Muscle layer of colon (tissue), 2 donors: ENCODE data around the gene DEFB128.

Source experiments
- H3K27ac ChIP-seq: one replicate; pipeline ENCODE4 v1.7.0; 2013; ENCODE audit warnings: low read depth, mild to moderate bottlenecking, low read length, moderate library complexity
- H3K27me3 ChIP-seq, 2 donors: one replicate each; pipeline ENCODE4 v1.7.0; 2013; ENCODE audit warnings: low read length in 2 of 2, mild to moderate bottlenecking in 2 of 2; ENCODE audit not compliant: insufficient read depth in 2 of 2, control insufficient read depth in 1 of 2
- H3K36me3 ChIP-seq: one replicate; pipeline ENCODE4 v1.7.0; 2013; ENCODE audit warnings: mild to moderate bottlenecking, low read length; ENCODE audit not compliant: insufficient read depth
- H3K4me1 ChIP-seq: one replicate; pipeline ENCODE4 v1.7.0; 2013; ENCODE audit warnings: mild to moderate bottlenecking, low read length; ENCODE audit not compliant: insufficient read depth
- H3K4me3 ChIP-seq, 2 donors: one replicate each; pipeline ENCODE4 v1.7.0; 2013; ENCODE audit warnings: low read length in 2 of 2, low read depth in 1 of 2, mild to moderate bottlenecking in 1 of 2, moderate library complexity in 1 of 2
- H3K9ac ChIP-seq: one replicate; pipeline ENCODE4 v1.7.0; 2013; ENCODE audit warnings: low read length
- H3K9me3 ChIP-seq: one replicate; pipeline ENCODE4 v1.7.0; 2013; ENCODE audit warnings: mild to moderate bottlenecking, low read length
- donor health status: abdominal sarcoma.
- donor health status: Adenocarcinoma of cecum.

The DEFB128 gene

DNA sequence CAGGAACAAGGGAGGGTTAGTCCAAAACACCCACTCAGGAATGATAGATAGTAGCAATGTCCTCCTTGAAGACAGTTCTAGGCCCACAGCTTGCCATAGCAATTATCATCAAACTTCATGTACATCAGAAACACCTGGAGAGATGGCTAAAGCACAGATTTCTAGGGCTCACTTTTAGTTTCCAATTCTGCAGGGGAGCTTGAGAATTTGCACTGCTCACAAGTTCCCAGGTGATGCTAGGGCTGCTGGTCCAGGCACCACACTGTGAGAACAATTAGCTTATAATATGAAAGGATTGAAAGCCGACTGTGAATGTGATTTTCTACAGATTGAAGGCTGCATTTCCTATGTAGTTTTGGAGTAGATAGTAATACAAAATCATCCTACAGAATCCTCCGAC lies 43.6 kb downstream of the DEFB128 start:
- no peaks in the 10 kb centered on the region for H3K9me3 ChIP-seq
- H3K4me3 ChIP-seq, result no peak overlapping the region
- no peaks in the 10 kb centered on the region for H3K36me3 ChIP-seq
- H3K4me1 ChIP-seq, result no peaks in the 10 kb centered on the region
- no peak overlapping the region for H3K27ac ChIP-seq
- no peaks in the 10 kb centered on the region for H3K27me3 ChIP-seq
- H3K9ac ChIP-seq, result no peak overlapping the region

GRCh38 chr20:142290-142689 lies 47.2 kb downstream of the DEFB128 start, which contains the start of gene DEFB126:
DEFB126 (plus strand) TSS chr20:142590; CDS start chr20:142629, 39 bp downstream.
- no peaks in the 10 kb centered on the region for H3K27me3 ChIP-seq
- H3K36me3 ChIP-seq, result no peaks in the 10 kb centered on the region
- no peaks in the 10 kb centered on the region for H3K9me3 ChIP-seq
- no peak within 1 kb of the TSS for H3K27ac ChIP-seq
- H3K4me1 ChIP-seq, result no peaks in the 10 kb centered on the region
- no peak within 1 kb of the TSS for H3K4me3 ChIP-seq
- no peak within 1 kb of the TSS for H3K9ac ChIP-seq
